Measurements from ENCODE around the gene TFAP2C. TPM values are rescaled to one million over a fixed set of nuclear protein-coding genes. Genes with fewer than 3 reads are reported as not detected.

TFAP2C gene
- total and polyA plus RNA-seq, 10 of the 15 experiments (the other 5 are each of a cell fraction or from before 2014, with no cell fraction given): 0.49 TPM; not detected in 9

DNA sequence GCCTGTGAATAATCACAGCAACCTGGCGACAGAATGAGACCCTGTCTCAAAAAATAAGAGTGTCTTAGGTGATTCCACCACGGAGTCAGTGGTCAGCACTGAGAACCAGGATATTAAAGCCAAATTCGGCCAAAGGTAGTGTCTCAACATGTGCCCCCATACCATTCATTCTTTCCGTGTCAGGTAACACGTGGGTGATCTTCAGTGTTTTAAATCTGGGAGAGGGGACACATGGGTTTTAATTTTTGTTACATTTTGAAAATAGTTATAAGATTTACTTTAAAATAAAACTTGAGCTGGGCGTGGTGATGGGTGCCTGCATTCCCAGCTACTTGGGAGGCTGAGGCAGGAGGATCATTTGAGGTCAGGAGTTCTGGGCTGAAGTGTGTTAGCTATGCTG is 59.0 kb downstream of the TFAP2C start:
- ChIA-PET POLR2A (no interaction called here), SMC1A (ENCODE audit: uncharacterized antibody, unreplicated experiment) (no interaction called here), CTCF (interaction anchor here (1.3 kb wide), 1 partner anchor 23 kb away, joined by 3 read pairs; no protein-coding TSS in a partner anchor), RAD21 (ENCODE audit: unreplicated experiment) (no interaction called here)
- BruUV-seq (replicated peaks): no TSS peak
- H3K4me3 ChIP-seq: no peak overlapping the region
- no peak for ATAC-seq
- FAIRE-seq: no peak
- H3K79me2 ChIP-seq (ENCODE audit: control insufficient read depth, insufficient read depth, low read length): no peaks in the 10 kb centered on the region
- no peak overlapping the region for H3K4me2 ChIP-seq (ENCODE audit: control insufficient read depth, insufficient read depth)
- TF ChIP-seq LARP7 (IDR thresholded peaks at IDR 0.05) (no peak), JUND (IDR thresholded peaks at IDR 0.05; ENCODE audit: low read depth, low read length) (no peak), SRF (IDR thresholded peaks at IDR 0.05; ENCODE audit: low read depth in 2 of 2, low read length in 2 of 2) (no peak), TCF7 (IDR thresholded peaks at IDR 0.05; ENCODE audit: borderline replicate concordance) (no peak), RAD21 (IDR thresholded peaks at IDR 0.05; ENCODE audit: insufficient read depth, low read depth, low read length) (no peak)
- TF ChIP-seq, protein P1, sequence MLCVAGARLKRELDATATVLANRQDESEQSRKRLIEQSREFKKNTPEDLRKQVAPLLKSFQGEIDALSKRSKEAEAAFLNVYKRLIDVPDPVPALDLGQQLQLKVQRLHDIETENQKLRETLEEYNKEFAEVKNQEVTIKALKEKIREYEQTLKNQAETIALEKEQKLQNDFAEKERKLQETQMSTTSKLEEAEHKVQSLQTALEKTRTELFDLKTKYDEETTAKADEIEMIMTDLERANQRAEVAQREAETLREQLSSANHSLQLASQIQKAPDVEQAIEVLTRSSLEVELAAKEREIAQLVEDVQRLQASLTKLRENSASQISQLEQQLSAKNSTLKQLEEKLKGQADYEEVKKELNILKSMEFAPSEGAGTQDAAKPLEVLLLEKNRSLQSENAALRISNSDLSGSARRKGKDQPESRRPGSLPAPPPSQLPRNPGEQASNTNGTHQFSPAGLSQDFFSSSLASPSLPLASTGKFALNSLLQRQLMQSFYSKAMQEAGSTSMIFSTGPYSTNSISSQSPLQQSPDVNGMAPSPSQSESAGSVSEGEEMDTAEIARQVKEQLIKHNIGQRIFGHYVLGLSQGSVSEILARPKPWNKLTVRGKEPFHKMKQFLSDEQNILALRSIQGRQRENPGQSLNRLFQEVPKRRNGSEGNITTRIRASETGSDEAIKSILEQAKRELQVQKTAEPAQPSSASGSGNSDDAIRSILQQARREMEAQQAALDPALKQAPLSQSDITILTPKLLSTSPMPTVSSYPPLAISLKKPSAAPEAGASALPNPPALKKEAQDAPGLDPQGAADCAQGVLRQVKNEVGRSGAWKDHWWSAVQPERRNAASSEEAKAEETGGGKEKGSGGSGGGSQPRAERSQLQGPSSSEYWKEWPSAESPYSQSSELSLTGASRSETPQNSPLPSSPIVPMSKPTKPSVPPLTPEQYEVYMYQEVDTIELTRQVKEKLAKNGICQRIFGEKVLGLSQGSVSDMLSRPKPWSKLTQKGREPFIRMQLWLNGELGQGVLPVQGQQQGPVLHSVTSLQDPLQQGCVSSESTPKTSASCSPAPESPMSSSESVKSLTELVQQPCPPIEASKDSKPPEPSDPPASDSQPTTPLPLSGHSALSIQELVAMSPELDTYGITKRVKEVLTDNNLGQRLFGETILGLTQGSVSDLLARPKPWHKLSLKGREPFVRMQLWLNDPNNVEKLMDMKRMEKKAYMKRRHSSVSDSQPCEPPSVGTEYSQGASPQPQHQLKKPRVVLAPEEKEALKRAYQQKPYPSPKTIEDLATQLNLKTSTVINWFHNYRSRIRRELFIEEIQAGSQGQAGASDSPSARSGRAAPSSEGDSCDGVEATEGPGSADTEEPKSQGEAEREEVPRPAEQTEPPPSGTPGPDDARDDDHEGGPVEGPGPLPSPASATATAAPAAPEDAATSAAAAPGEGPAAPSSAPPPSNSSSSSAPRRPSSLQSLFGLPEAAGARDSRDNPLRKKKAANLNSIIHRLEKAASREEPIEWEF (IDR thresholded peaks at IDR 0.05; ENCODE audit: insufficient replicate concordance, low read depth, low read length): no peak
- no peaks in the 10 kb centered on the region for H3K4me1 ChIP-seq (ENCODE audit: control insufficient read depth, insufficient read depth, low read length)
- H3K36me3 ChIP-seq (ENCODE audit: control insufficient read depth in 2 of 2, insufficient read depth in 2 of 2, low read length in 1 of 2): no peaks in the 10 kb centered on the region
- no peak overlapping the region for H3K9ac ChIP-seq (ENCODE audit: control insufficient read depth, insufficient read depth, low read length)
- 14% methylated on average over 6 of the region's 6 CpGs for WGBS (ENCODE audit: insufficient coverage, insufficient replicate concordance, low lambda C conversion rate, missing lambda C conversion rate)
- H3K9me3 ChIP-seq (replicated peaks; ENCODE audit: control insufficient read depth, insufficient read depth, low read length): no peaks in the 10 kb centered on the region
- H4K20me1 ChIP-seq (ENCODE audit: control insufficient read depth, insufficient read depth): no peaks in the 10 kb centered on the region
- no peak for DNase-seq (ENCODE audit: low read depth, low spot score)
- in situ Hi-C loops (cut with MboI) (no loop called here), intact Hi-C loops (cut with micrococcal nuclease; ENCODE audit: unreplicated experiment) (no loop called here)
- H3K27me3 ChIP-seq (replicated peaks in 1 of 2; ENCODE audit: control insufficient read depth in 2 of 2, insufficient read depth in 2 of 2, low read length in 1 of 2): no peaks in the 10 kb centered on the region
- H3K27ac ChIP-seq (ENCODE audit: control insufficient read depth, insufficient read depth): no peak overlapping the region
- no peak overlapping the region for H2AFZ ChIP-seq (ENCODE audit: control insufficient read depth, low read depth, low read length)

Small RNA genes lying within 50 kb of the gene (small RNA-seq; reads per million reads assigned to genes)
- gene RN7SL170P (not detected), gene RNU6-1146P (not detected)

Other genes starting within 250 kb of the TFAP2C start
- 57.3 and 63.1 TPM in 2 replicates for gene AURKA, start 237.1 kb upstream of the TFAP2C start, total RNA-seq (2014; rRNA removed)
- 67.9 and 71.6 TPM in 2 replicates for gene AURKA, start 237.1 kb upstream of the TFAP2C start, total RNA-seq (2014; rRNA removed; fragmentation: Illumina TruSeq; extraction: Trizol)
- 59.4 and 61.2 TPM in 2 replicates for gene AURKA, start 237.1 kb upstream of the TFAP2C start, total RNA-seq (2021)
- gene AURKA, start 237.1 kb upstream of the TFAP2C start, polyA plus RNA-seq (2011; rRNA removed): 87.6 and 108 TPM in 2 replicates
- gene AURKA, start 237.1 kb upstream of the TFAP2C start, polyA plus RNA-seq (2014; fragmentation: Illumina TruSeq; extraction: Trizol): 98.7 and 113 TPM in 2 replicates
- gene AURKA, start 237.1 kb upstream of the TFAP2C start, polyA plus RNA-seq (2014; fragmentation: Nextera tagmentation; extraction: Ambion mirVana): 10 to 100 TPM; 70.9 to 75.2 TPM
- 58.3 and 60.8 TPM in 2 replicates for gene AURKA, start 237.1 kb upstream of the TFAP2C start, polyA plus RNA-seq (2014; rRNA removed)
- gene AURKA, start 237.1 kb upstream of the TFAP2C start, polyA plus RNA-seq (2016; fragmentation: Nextera tagmentation; extraction: Ambion mirVana): 100 to 1,000 TPM; 120 to 122 TPM
- gene CSTF1, start 236.7 kb upstream of the TFAP2C start, total RNA-seq (2014; rRNA removed): 41.9 and 42.7 TPM in 2 replicates
- gene CSTF1, start 236.7 kb upstream of the TFAP2C start, total RNA-seq (2014; rRNA removed; fragmentation: Illumina TruSeq; extraction: Trizol): 42.5 and 45.8 TPM in 2 replicates
- gene CSTF1, start 236.7 kb upstream of the TFAP2C start, total RNA-seq (2021): 39.7 and 41.8 TPM in 2 replicates
- gene CSTF1, start 236.7 kb upstream of the TFAP2C start, polyA plus RNA-seq (2011; rRNA removed): 81.4 and 89.1 TPM in 2 replicates
- gene CSTF1, start 236.7 kb upstream of the TFAP2C start, polyA plus RNA-seq (2014; fragmentation: Illumina TruSeq; extraction: Trizol): 56.2 and 57.8 TPM in 2 replicates
- gene CSTF1, start 236.7 kb upstream of the TFAP2C start, polyA plus RNA-seq (2014; fragmentation: Nextera tagmentation; extraction: Ambion mirVana): 10 to 100 TPM; 63.3 to 66.0 TPM
- gene CSTF1, start 236.7 kb upstream of the TFAP2C start, polyA plus RNA-seq (2014; rRNA removed): 44.9 and 47.2 TPM in 2 replicates
- 10 to 100 TPM; 43.3 to 54.5 TPM for gene CSTF1, start 236.7 kb upstream of the TFAP2C start, polyA plus RNA-seq (2016; fragmentation: Nextera tagmentation; extraction: Ambion mirVana)
- gene CASS4, start 217.0 kb upstream of the TFAP2C start, total RNA-seq (2014; rRNA removed): 0.06 and 0.11 TPM in 2 replicates
- gene CASS4, start 217.0 kb upstream of the TFAP2C start, total RNA-seq (2014; rRNA removed; fragmentation: Illumina TruSeq; extraction: Trizol): 0.09 and 0.14 TPM in 2 replicates
- gene CASS4, start 217.0 kb upstream of the TFAP2C start, total RNA-seq (2021): 0.19 and 0.21 TPM in 2 replicates
- gene CASS4, start 217.0 kb upstream of the TFAP2C start, polyA plus RNA-seq (2011; rRNA removed): 0.10 and 0.11 TPM in 2 replicates
- 0.13 and 0.21 TPM in 2 replicates for gene CASS4, start 217.0 kb upstream of the TFAP2C start, polyA plus RNA-seq (2014; fragmentation: Illumina TruSeq; extraction: Trizol)
- under 1 TPM; 0.04 to 0.11 TPM for gene CASS4, start 217.0 kb upstream of the TFAP2C start, polyA plus RNA-seq (2014; fragmentation: Nextera tagmentation; extraction: Ambion mirVana)
- gene CASS4, start 217.0 kb upstream of the TFAP2C start, polyA plus RNA-seq (2014; rRNA removed): 0.04 and 0.24 TPM in 2 replicates
- under 1 TPM in 1 of 2 experiments, not detected in 1; 0.05 TPM for gene CASS4, start 217.0 kb upstream of the TFAP2C start, polyA plus RNA-seq (2016; fragmentation: Nextera tagmentation; extraction: Ambion mirVana)
- 71.2 and 73.9 TPM in 2 replicates for gene RTF2, start 160.7 kb upstream of the TFAP2C start, total RNA-seq (2014; rRNA removed)
- gene RTF2, start 160.7 kb upstream of the TFAP2C start, total RNA-seq (2014; rRNA removed; fragmentation: Illumina TruSeq; extraction: Trizol): 65.1 and 66.2 TPM in 2 replicates
- gene RTF2, start 160.7 kb upstream of the TFAP2C start, total RNA-seq (2021): 77.0 and 77.7 TPM in 2 replicates
- 86.5 and 100 TPM in 2 replicates for gene RTF2, start 160.7 kb upstream of the TFAP2C start, polyA plus RNA-seq (2011; rRNA removed)
- 61.5 and 79.2 TPM in 2 replicates for gene RTF2, start 160.7 kb upstream of the TFAP2C start, polyA plus RNA-seq (2014; fragmentation: Illumina TruSeq; extraction: Trizol)
- gene RTF2, start 160.7 kb upstream of the TFAP2C start, polyA plus RNA-seq (2014; fragmentation: Nextera tagmentation; extraction: Ambion mirVana): 100 to 1,000 TPM in 1 of 2 experiments, 10 to 100 TPM in 1; 99.3 to 133 TPM
- 69.1 and 71.4 TPM in 2 replicates for gene RTF2, start 160.7 kb upstream of the TFAP2C start, polyA plus RNA-seq (2014; rRNA removed)
- 100 to 1,000 TPM; 124 TPM for gene RTF2, start 160.7 kb upstream of the TFAP2C start, polyA plus RNA-seq (2016; fragmentation: Nextera tagmentation; extraction: Ambion mirVana)
- 0.44 TPM in 1 of 2 replicates, not detected in the other for gene FAM209A, start 104.6 kb upstream of the TFAP2C start, total RNA-seq (2014; rRNA removed)
- gene FAM209A, start 104.6 kb upstream of the TFAP2C start, total RNA-seq (2014; rRNA removed; fragmentation: Illumina TruSeq; extraction: Trizol): 0.31 and 0.37 TPM in 2 replicates
- 0.41 TPM in 1 of 2 replicates, not detected in the other for gene FAM209A, start 104.6 kb upstream of the TFAP2C start, total RNA-seq (2021)
- gene FAM209A, start 104.6 kb upstream of the TFAP2C start, polyA plus RNA-seq (2011; rRNA removed): 0.27 and 0.32 TPM in 2 replicates
- 0.51 TPM in 1 of 2 replicates, not detected in the other for gene FAM209A, start 104.6 kb upstream of the TFAP2C start, polyA plus RNA-seq (2014; fragmentation: Illumina TruSeq; extraction: Trizol)
- under 1 TPM in 1 of 2 experiments, not detected in 1; 0.11 TPM for gene FAM209A, start 104.6 kb upstream of the TFAP2C start, polyA plus RNA-seq (2014; fragmentation: Nextera tagmentation; extraction: Ambion mirVana)
- 0.15 and 0.33 TPM in 2 replicates for gene FAM209A, start 104.6 kb upstream of the TFAP2C start, polyA plus RNA-seq (2014; rRNA removed)
- gene FAM209A, start 104.6 kb upstream of the TFAP2C start, polyA plus RNA-seq (2016; fragmentation: Nextera tagmentation; extraction: Ambion mirVana): not detected
- gene FAM209B, start 96.1 kb upstream of the TFAP2C start, total RNA-seq (2014; rRNA removed): 1.3 TPM in 1 of 2 replicates, not detected in the other
- gene FAM209B, start 96.1 kb upstream of the TFAP2C start, total RNA-seq (2014; rRNA removed; fragmentation: Illumina TruSeq; extraction: Trizol): 0.22 and 0.28 TPM in 2 replicates
- 0.44 TPM in 1 of 2 replicates, not detected in the other for gene FAM209B, start 96.1 kb upstream of the TFAP2C start, total RNA-seq (2021)
- gene FAM209B, start 96.1 kb upstream of the TFAP2C start, polyA plus RNA-seq (2011; rRNA removed): 0.27 and 0.38 TPM in 2 replicates
- gene FAM209B, start 96.1 kb upstream of the TFAP2C start, polyA plus RNA-seq (2014; fragmentation: Illumina TruSeq; extraction: Trizol): 0.38 TPM in 1 of 2 replicates, not detected in the other
- gene FAM209B, start 96.1 kb upstream of the TFAP2C start, polyA plus RNA-seq (2014; fragmentation: Nextera tagmentation; extraction: Ambion mirVana): under 1 TPM; 0.61 to 0.77 TPM
- not detected in 2 replicates for gene FAM209B, start 96.1 kb upstream of the TFAP2C start, polyA plus RNA-seq (2014; rRNA removed)
- under 1 TPM; 0.32 to 0.55 TPM for gene FAM209B, start 96.1 kb upstream of the TFAP2C start, polyA plus RNA-seq (2016; fragmentation: Nextera tagmentation; extraction: Ambion mirVana)

All from GM12878 (cell line).